Sigmoid colon (tissue), 7 donors: Measurements from ENCODE around the gene EIF2S1. TPM values are rescaled to one million over a fixed set of nuclear protein-coding genes. Genes with fewer than 3 reads are reported as not detected.

Experiments
- DNase-seq: peaks from one replicate; pipeline ENCODE4 v3.0.0-alpha.2; 2019
- H3K27ac ChIP-seq, 4 donors: fragments of 200-600 bp; sonication (generic); one replicate each; pipeline ENCODE4 v1.5.1; 2016 to 2019; ENCODE audit warnings: mild to moderate bottlenecking in 1 of 4
- H3K27me3 ChIP-seq, 3 donors: fragments of 200-600 bp; sonication (generic); one replicate each; pipeline ENCODE4 v1.5.1; 2019; ENCODE audit warnings: mild to moderate bottlenecking in 1 of 3
- H3K36me3 ChIP-seq, 4 donors: fragments of 200-600 bp; sonication (generic); one replicate each; pipeline ENCODE4 v1.5.1; 2016 to 2019
- H3K4me1 ChIP-seq, 4 donors: fragments of 200-600 bp; sonication (generic); one replicate each; pipeline ENCODE4 v1.5.1; 2017 to 2019
- H3K4me3 ChIP-seq, 4 donors: fragments of 200-600 bp; sonication (generic); one replicate each; pipeline ENCODE4 v1.5.1; 2017 to 2019; ENCODE audit warnings: mild to moderate bottlenecking in 2 of 4, moderate library complexity in 1 of 4
- H3K9me3 ChIP-seq, 4 donors: fragments of 200-600 bp in 3 of 4; sonication (generic) in 3 of 4; one replicate each; pipeline versions ENCODE4 v1.5.1 to v1.6.1; 2013 to 2019
- EP300 ChIP-seq, 4 donors: sonication (generic); formaldehyde crosslinking; IDR thresholded peaks; one replicate each; pipeline ENCODE4 v1.6.1; 2017; ENCODE audit warnings: antibody characterized with exemption in 4 of 4
- POLR2A ChIP-seq, 2 donors: fragments of 450-650 bp; IDR thresholded peaks; one replicate each; pipeline ENCODE4 v1.6.1; 2016; ENCODE audit warnings: antibody characterized with exemption in 2 of 2, mild to moderate bottlenecking in 2 of 2, moderate library complexity in 2 of 2
- POLR2AphosphoS5 ChIP-seq, 4 donors: sonication (generic); formaldehyde crosslinking; IDR thresholded peaks; one replicate each; pipeline ENCODE4 v1.6.1; 2017; ENCODE audit warnings: antibody characterized with exemption in 4 of 4
- WGBS, 2 donors: extraction: QIAGEN DNeasy Blood & Tissue Kit; methylation state at CpG; one replicate each; pipeline ENCODE4 v1.1.7; 2013; 5-methylcytosine and 5-hydroxymethylcytosine counted together
- intact Hi-C: fragments of 100-400 bp; cut with DNase I; formaldehyde crosslinking; loops from one replicate; pipeline ENCODE4 v1.15.1; 2023
- polyA plus RNA-seq, 3 donors: library from polyadenylated mRNA; stranded (reverse); fragments of 200-250 nt; gene quantifications; one replicate each; pipeline ENCODE4 v1.2.3, GENCODE V29; 2013
- total RNA-seq, 4 donors: library from RNA; depleted of rRNA; stranded (reverse); fragments of >200 nt; gene quantifications; one replicate each; pipeline ENCODE4 v1.1.0, GENCODE V29; 2016
- TF ChIP-seq, protein P1 (sequence below), 4 experiments: fragments of 450-650 bp in 3 of 4; fragments of 200-600 bp in 1 of 4; IDR thresholded peaks; one replicate each; pipeline ENCODE4 v1.5.1; 2016 to 2019; ENCODE audit warnings: antibody characterized with exemption in 4 of 4, mild to moderate bottlenecking in 3 of 4, moderate library complexity in 2 of 4
- donor health status: healthy with polysubstance abuse.
- donor health status: Bipolar disorder and iron deficiency.
- donor health status: healthy.

The EIF2S1 gene
- total and polyA plus RNA-seq, 7 donors, result 31.3 to 131 (median 104) TPM

DNA sequence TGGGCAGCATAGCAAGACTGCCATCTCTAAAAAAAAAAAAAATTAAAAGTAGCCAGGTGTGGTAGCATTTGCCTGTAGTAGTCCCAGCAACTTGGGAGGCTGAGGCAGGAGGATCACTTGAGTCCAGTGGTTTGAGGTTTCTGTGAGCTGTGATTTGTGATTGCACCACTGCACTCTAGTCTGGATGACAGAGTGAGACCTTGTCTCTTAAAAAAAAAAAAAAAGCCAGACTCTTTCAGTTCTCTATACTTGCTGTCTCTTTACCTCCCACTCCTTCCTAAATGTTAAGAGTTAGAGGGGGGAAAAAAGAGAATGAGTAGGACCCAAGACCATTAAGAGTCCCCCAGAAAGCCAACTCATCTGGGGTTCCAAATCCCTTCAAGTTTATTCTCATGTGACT is 17.8 kb downstream of the EIF2S1 start:
- Histone ChIP-seq H3K27ac (no peak overlapping the region), H3K4me1 (no peaks in the 10 kb centered on the region), H3K36me3 (peaks cover 9 to 98% (median 40%) of the 10 kb centered on the region in 4 donors), H3K4me3 (no peak overlapping the region), H3K27me3 (no peaks in the 10 kb centered on the region), H3K9me3 (no peaks in the 10 kb centered on the region)
- TF ChIP-seq EP300 (IDR thresholded peaks at IDR 0.05) (no peak), POLR2AphosphoS5 (IDR thresholded peaks at IDR 0.05) (no peak), POLR2A (IDR thresholded peaks at IDR 0.05) (no peak)
- TF ChIP-seq, protein P1, sequence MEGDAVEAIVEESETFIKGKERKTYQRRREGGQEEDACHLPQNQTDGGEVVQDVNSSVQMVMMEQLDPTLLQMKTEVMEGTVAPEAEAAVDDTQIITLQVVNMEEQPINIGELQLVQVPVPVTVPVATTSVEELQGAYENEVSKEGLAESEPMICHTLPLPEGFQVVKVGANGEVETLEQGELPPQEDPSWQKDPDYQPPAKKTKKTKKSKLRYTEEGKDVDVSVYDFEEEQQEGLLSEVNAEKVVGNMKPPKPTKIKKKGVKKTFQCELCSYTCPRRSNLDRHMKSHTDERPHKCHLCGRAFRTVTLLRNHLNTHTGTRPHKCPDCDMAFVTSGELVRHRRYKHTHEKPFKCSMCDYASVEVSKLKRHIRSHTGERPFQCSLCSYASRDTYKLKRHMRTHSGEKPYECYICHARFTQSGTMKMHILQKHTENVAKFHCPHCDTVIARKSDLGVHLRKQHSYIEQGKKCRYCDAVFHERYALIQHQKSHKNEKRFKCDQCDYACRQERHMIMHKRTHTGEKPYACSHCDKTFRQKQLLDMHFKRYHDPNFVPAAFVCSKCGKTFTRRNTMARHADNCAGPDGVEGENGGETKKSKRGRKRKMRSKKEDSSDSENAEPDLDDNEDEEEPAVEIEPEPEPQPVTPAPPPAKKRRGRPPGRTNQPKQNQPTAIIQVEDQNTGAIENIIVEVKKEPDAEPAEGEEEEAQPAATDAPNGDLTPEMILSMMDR (IDR thresholded peaks at IDR 0.05), result no peak
- intact Hi-C loops, result no loop called here
- no peak for DNase-seq

DNA sequence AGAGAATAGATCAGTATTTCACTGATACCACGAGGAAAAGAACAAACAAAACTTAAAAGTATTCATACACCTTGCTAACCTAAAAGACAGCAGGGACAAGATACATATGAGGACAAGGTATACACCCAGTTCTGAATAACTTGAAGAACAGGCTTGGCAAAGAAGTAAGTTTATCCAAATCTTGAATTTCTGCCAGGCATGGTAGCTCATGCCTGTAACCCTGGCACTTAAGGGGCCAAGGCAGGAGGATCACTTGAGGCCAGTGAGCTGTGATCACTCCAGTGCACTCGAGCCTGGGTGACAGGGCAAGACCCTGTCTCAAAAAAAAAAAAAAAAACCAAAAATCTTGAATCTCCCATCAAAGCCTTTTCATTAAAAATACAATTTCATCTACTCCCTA is 25.0 kb downstream of the EIF2S1 start:
- 27 to 68% methylated on average over 2 of the region's 2 CpGs for WGBS, 2 donors
- no peaks in the 10 kb centered on the region for H3K27me3 ChIP-seq
- H3K27ac ChIP-seq, result peak overlapping the region in 1 of 4 donors; percentile 19
- peaks cover 0 to 31% (median 22%) of the 10 kb centered on the region in 4 donors for H3K4me1 ChIP-seq
- no peaks in the 10 kb centered on the region for H3K9me3 ChIP-seq
- H3K4me3 ChIP-seq, result no peak overlapping the region
- intact Hi-C loops, result no loop called here
- TF ChIP-seq POLR2AphosphoS5 (IDR thresholded peaks at IDR 0.05) (no peak), EP300 (IDR thresholded peaks at IDR 0.05) (no peak), POLR2A (IDR thresholded peaks at IDR 0.05) (no peak)
- TF ChIP-seq, protein P1 (IDR thresholded peaks at IDR 0.05), result no peak
- no peak for DNase-seq
- peaks cover 9 to 47% (median 32%) of the 10 kb centered on the region in 4 donors for H3K36me3 ChIP-seq

DNA sequence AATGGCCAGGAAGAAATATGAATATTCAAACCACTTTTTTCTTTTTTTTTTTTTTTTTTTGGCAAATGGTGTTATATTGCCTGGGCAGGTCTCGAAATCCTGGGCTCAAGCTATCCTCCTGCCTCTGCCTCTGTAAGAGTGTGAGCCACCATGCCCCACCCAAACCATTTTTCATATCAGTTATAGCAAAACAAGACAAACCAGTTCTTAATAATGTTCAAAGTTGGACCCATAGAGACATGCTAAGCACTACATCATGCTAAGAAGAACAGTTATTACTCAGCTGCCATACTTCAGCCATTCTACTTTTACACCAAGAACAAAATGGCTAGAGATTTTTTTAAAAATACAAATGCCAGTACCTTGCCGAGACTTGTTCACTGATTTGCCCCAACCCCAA is 25.5 kb downstream of the EIF2S1 start:
- WGBS, 2 donors, result 62 to 85% methylated on average over 2 of the region's 2 CpGs
- peak overlapping the region in 2 of 4 donors; percentile 4 to 45 for H3K27ac ChIP-seq
- H3K4me3 ChIP-seq, result no peak overlapping the region
- H3K9me3 ChIP-seq, result no peaks in the 10 kb centered on the region
- intact Hi-C loops, result no loop called here
- H3K4me1 ChIP-seq, result peaks cover 0 to 31% (median 22%) of the 10 kb centered on the region in 4 donors
- no peak for DNase-seq
- TF ChIP-seq POLR2A (IDR thresholded peaks at IDR 0.05) (no peak), EP300 (IDR thresholded peaks at IDR 0.05) (no peak), POLR2AphosphoS5 (IDR thresholded peaks at IDR 0.05) (no peak)
- TF ChIP-seq, protein P1 (IDR thresholded peaks at IDR 0.05), result no peak
- H3K36me3 ChIP-seq, result peaks cover 9 to 43% (median 30%) of the 10 kb centered on the region in 4 donors
- no peaks in the 10 kb centered on the region for H3K27me3 ChIP-seq

DNA sequence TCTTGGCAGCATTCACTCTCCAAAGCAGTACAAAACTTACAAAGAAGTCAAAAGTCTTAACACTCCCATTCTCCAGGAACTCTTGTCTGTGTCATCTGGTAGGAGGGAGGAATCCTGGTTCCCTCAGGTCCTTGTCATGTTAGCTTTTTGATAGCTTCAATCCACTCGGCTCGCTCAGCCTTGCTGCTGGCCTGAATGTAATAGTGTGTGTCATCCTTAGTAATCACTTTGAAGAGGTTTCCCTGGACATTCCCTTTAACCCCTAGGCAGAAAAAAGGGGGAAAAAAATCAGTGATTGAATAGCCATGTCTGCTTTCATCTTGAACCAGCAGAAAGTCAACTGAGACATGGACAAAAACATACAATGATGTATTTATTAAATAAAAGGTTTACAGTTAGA is 27.1 kb downstream of the EIF2S1 start:
- H3K36me3 ChIP-seq, result peaks cover 4 to 27% (median 16%) of the 10 kb centered on the region in 4 donors
- 91 to 92% methylated on average over 2 of the region's 2 CpGs for WGBS, 2 donors
- intact Hi-C loops, result no loop called here
- H3K4me3 ChIP-seq, result no peak overlapping the region
- no peaks in the 10 kb centered on the region for H3K9me3 ChIP-seq
- DNase-seq, result no peak
- no peak for TF ChIP-seq POLR2A (IDR thresholded peaks at IDR 0.05)
- TF ChIP-seq, protein P1 (IDR thresholded peaks at IDR 0.05), result no peak
- TF ChIP-seq POLR2AphosphoS5 (IDR thresholded peaks at IDR 0.05), result no peak
- no peak for TF ChIP-seq EP300 (IDR thresholded peaks at IDR 0.05)
- no peaks in the 10 kb centered on the region for H3K27me3 ChIP-seq
- peaks cover 0 to 31% (median 22%) of the 10 kb centered on the region in 4 donors for H3K4me1 ChIP-seq
- H3K27ac ChIP-seq, result no peak overlapping the region

DNA sequence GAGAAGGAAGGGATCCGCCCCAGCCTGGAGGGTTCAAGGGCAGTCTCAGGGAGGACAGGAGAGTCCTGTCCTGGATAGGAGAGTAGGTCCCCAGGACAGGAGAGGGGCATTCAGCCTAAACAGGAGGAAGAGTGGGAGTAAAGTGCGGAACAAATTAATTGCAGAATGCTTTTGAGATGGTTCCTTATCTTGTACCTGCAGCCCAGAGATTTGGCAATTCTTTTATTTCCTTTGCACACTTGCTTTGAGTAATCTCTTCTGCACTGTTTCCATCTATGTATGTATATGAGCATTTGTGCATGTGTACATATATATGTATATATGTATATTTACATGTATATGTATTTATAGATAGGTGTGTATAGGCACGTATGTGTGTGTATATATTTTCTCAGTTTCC is 29.1 kb downstream of the EIF2S1 start:
- no peaks in the 10 kb centered on the region for H3K9me3 ChIP-seq
- intact Hi-C loops, result no loop called here
- TF ChIP-seq, protein P1 (IDR thresholded peaks at IDR 0.05), result no peak
- TF ChIP-seq POLR2A (IDR thresholded peaks at IDR 0.05), result no peak
- TF ChIP-seq POLR2AphosphoS5 (IDR thresholded peaks at IDR 0.05), result no peak
- no peak for TF ChIP-seq EP300 (IDR thresholded peaks at IDR 0.05)
- H3K27ac ChIP-seq, result no peak overlapping the region
- H3K4me1 ChIP-seq, result peaks cover 0 to 30% (median 22%) of the 10 kb centered on the region in 4 donors
- 88 to 89% methylated on average over 3 of the region's 3 CpGs for WGBS, 2 donors
- H3K36me3 ChIP-seq, result peaks cover 0 to 6% (median 0%) of the 10 kb centered on the region in 4 donors
- H3K27me3 ChIP-seq, result no peaks in the 10 kb centered on the region
- DNase-seq, result no peak
- no peak overlapping the region for H3K4me3 ChIP-seq
